Renal cortical epithelial cell (primary cell): ENCODE results near the gene XPO6. TPM values are rescaled to one million over a fixed set of nuclear protein-coding genes. Genes with fewer than 3 reads are reported as not detected.
A peak's percentile ranks its signal among the peaks of the same experiment; 100 is the strongest.

Experiments
- DNase-seq: peaks from one replicate; pipeline ENCODE4 v3.0.0-alpha.2; 2011; ENCODE audit warnings: low read depth
- total RNA-seq: library from RNA; depleted of rRNA; stranded (reverse); fragments of >200 nt; gene quantifications from 2 replicates; pipeline ENCODE4 v1.2.3, GENCODE V29; 2014

XPO6 gene
- total RNA-seq, 1 donor from 2014 or later, result 140 TPM

DNA sequence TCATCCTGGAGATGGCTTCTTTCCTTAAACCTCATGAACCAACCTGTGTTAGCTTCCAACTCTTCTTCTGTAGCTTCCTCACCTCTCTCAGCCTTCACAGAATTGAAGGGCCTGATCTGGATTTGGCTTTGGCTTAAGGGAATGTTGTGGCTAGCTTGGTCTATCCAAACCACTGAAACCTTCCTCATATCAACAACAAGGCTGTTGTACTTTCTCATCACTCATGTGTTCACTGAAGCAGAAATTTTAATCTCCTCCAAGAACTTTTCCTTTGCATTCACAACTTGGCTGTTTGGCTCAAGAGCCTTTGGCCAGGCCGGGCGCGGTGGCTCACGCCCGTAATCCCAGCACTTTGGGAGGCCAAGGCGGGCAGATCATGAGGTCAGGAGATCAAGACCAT, 95.9 kb downstream of the XPO6 start:
- DNase-seq, result peak; percentile 9

DNA sequence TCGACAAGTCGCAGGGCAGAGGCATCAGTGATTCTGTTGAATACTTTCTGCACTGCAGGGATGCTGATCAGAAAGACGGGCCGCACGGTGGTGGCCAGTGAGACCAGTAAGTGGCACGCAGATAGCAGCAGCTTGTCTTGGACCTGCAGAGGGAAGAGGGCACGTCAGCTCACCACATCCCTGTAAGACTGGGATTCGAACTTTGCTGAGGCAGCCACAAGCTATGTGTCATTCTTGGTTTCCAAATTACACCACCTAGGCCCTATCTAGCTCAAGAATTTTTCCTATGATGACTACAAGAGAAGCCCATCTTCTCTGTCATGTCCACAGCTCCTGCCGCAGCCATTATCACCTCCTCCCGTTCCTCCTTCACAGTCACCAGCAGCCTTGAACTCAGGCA, 98.9 kb downstream of the XPO6 start:
- DNase-seq, result no peak

DNA sequence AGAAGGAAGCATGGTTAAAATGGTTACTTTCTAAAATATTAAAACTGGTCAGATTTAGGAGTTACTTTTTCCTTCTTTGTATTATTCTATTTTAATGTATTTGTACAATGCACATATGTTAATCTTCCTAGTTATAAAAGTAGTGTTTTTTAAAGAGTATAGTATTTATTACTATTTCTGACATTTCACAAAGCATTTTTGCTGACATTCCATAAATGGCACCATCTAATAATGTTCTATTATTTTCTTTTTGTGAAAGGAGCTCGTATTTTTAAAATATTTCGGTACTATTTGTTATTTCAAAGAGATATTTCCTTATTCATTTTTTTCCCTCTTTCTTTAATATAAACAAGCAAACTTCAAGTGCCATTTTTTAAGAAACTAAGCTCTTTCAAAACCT, 100.8 kb downstream of the XPO6 start:
- DNase-seq, result no peak

DNA sequence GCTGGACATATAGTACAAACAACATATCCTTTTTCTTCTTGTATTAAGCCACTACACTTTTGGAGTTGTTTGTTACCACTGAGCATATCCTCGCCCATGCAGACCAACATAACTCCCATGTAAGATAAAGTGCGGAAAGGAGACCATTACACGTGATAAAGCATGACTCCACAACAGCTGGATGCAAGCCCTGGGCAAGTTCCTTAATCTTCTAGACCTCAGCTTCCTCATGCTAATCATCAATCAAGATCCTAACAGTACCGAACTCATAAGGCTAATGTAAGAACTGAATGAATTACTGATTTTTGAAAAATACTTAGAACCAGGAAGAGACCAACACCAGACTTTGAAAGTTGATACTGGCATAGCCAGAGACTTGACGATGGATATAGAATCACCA, 101.3 kb downstream of the XPO6 start:
- DNase-seq, result no peak

DNA sequence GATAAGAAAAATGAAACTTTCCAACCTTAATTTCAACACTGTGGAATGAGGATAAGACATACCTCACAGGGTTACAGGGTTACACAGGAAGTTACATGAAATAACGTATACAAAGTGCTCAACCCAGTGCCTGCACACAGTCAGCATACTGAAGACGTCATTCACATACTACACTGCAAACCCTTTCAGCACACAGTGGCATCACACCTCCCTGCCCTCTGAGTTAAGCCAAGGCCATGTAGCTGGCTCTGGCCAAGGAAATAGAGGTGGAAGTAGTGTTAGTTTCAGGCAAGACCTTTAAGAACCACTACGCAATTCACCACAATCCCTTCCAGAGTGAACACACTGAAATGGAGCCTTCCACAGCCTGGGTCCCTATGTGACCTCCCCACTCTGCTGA, 101.7 kb downstream of the XPO6 start:
- no peak for DNase-seq

DNA sequence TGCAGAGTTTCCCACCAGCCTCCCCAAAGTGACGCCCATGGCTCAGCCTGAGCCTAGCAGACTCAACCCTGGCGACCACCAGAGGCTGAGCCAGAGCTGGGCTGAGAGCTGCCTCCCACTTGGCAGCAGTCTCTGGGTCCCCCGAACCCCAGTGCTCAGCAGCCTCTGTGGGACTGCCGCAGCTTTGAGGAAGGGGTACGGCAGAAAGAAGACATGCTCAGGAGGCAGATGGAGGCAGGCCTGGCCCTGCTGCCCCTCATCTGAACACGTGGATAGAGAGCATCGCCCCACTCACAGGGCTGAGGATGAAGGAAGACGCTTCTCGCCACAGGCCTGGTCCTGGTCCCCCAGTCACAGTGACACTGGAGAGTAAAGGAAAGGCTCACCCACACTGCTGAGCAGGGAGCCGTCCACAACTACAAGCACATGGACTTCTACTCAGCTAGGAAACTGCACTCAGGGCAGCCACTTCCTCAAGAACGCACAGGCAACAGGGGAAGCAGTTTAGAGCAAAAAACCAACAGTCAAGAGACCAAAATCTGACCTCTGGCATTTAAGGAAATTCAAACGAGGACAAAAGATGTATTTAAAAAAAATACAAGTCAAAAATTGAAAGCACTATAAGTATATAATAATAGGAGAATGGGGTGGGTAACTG, 103.0 kb downstream of the XPO6 start:
- no peak for DNase-seq

DNA sequence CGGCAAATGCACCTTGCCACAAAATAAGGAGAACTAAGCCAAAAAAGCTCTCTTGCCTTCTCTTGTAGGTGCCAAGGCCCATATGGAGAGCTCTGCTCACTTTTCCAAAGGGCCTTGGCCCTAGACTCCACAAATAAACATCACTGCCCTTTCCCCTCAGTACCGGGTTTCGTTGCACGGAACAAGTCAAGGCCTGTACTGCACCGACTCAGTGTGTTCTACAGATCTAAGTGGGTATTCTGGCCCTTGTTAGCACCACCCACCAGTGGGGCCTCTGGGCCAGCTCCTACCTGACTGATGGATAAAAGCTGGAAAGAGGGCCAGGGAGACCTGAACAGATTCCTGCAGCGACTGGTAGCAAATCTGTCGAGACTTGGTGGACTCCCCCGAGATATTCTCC, 104.5 kb downstream of the XPO6 start:
- no peak for DNase-seq

DNA sequence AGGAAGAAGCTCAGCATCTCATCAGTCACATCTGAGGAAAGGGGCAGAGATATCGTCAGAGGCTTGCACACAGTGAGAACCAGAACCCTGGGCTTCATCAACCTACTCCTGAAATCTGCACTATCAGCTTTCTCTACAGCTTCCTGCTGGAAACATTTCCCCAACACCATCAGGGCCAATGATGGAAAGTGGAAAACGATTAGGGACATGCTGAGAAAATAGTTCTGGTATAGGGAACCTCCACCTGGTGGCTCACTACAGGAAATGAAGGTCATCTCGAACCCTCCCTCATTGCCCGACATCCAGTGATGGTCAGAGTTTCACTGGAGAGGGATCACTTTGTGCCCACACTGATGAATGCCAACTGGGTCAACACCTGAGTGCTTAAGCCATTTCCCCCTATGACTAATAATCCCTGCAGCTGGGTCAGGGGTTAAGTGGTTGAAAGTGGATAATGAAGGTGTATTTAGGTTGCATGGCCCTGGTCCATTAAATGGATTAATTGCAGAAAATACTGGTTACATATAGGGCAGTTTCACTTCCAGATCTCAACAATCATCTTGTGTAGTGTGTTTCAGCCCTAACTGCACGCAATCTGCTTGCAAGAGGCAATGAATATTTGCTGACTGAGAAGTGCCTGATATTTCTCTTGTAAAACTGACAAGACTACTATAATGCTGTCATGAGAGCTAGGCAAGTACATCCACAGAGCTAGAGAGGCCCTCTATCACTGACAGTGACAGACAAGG, 105.1 kb downstream of the XPO6 start:
- peak; percentile 31 for DNase-seq

DNA sequence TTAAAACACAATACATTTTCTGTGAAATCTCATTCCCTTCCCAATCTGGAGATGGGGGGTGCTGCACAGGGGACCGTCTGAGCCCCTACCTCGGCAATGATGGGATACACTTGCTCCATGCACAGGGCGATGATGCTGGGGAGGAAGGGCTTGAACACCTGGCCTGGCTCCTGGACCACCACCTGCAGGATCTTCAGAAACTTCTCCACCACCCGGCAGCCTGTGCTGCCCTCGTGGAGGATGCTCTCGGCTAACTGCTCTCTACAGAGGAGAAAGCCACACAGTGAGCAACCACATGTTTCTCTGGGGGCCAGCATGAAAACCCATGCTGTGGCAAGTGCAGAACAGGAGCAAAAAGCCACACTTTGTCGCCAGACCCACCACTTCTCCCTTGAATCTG, 105.8 kb downstream of the XPO6 start:
- no peak for DNase-seq

DNA sequence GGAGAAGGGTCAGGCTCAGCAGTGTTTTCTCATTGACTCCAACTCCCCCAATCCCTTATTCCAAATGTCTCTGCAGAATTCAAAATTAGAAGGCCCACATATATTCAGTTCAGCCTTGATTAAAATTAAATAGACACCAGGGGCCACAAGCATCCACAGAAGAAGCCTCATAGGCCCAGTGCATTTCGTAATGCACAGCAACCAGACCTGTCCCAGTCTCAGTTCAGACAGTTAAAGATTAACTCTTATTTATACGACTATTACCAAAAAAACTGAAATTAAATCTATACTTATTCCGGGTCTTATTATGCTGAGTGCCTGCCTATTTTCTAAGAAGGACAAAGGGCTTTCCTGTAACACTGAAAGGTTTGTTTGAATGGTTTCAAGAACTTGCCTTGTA, 106.5 kb downstream of the XPO6 start:
- DNase-seq, result no peak

DNA sequence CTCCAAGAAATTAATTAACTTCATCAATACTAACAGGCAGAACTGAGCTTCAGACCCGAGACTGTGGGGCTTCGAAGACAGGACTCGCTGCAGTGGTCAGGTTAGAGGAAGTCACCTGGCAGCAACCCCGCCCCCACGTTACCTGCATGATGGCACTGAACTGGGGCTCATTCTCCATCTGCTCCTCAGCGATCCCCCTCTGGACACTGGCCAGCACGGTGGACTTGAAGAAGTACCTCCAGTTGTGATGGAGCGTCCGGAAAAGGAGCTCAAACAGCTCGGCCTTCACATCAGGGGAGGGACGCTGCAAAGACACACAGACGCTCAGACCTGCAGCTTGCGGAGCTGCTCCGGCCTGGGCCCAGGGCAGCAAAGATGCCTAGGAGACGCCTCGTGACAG, 107.4 kb downstream of the XPO6 start:
- DNase-seq, result no peak

DNA sequence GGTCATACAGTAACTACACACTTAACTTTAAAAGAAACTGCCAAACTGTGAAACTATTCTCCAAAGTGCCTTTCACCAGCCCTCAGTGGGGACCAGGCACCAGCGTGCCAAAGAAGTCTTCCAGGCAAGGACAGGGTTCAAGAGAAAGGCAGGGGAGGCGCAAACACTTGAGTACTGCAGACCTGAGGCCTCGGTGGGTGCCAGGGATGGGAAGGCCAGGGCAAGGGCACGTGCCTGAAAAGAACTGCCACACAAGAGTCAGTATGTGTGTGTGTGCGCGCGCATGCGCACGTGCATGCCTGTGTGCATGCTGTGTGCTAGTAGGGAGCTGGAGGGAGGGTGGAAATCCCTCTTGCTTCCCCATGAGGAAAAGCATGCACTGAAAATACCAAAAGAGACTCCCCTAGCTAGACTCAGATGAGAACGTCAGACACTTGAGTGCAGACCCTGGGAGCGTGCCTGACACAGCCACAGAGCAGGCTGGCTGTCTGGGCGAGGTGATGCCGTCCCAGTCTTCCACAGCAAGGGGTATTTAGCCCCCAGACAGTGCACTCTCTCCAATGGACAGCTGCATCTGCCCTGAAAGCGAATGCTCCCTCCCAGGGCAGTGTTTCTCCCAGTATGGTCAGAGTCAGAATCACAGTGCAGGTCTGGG, 108.1 kb downstream of the XPO6 start:
- DNase-seq, result no peak

DNA sequence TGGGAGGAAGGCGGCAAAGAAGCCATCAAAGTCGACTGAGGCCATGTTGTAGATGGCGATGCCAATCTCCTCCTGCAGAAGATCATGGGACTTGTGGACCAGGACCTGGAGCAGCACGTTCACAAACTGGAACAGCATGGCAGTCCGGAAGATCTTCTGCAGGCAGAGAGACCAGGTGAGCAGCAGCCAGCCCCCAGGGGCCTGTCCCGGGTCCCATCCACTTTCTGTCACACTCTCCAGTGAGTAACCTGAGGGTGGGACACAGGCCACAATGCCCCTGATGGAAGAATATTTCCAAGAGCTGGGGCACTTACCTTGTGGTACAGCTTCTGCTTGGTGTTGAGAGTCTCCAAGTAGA, 110.3 kb downstream of the XPO6 start:
- DNase-seq, result no peak

DNA sequence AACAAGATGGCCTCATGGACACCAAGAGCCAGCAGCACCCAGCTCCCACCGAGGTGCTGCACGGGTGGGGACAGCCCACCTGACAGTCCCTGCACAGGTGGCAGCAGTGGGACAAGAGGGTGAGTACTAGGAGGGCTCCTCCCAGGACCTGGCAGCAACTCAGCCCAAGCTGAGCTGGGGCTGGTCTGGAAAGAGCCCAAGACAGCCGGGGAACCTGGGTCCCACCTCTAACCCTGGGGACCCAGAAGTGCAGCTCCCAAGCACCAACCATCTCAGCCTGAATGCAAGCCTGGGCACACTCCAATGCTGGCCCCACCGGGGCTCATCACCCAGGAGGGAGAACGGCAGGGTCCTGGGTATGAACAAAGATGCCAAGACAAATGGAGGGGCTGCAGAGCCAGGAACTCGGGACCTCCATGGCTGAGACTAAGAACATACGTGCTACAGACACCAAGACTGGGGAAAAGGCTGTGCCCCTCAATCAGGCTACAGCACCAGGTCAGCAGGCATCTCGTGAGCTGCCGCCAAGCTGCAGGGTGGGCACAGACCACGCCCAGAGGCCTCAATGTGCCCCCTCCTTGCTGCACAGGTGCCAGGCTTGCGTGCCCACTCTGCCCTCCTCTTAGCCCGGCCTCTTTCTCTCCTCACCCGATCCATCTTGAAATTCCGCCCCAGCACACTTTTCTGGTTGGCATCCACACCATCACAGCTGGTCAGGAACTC, 110.8 kb downstream of the XPO6 start:
- no peak for DNase-seq

DNA sequence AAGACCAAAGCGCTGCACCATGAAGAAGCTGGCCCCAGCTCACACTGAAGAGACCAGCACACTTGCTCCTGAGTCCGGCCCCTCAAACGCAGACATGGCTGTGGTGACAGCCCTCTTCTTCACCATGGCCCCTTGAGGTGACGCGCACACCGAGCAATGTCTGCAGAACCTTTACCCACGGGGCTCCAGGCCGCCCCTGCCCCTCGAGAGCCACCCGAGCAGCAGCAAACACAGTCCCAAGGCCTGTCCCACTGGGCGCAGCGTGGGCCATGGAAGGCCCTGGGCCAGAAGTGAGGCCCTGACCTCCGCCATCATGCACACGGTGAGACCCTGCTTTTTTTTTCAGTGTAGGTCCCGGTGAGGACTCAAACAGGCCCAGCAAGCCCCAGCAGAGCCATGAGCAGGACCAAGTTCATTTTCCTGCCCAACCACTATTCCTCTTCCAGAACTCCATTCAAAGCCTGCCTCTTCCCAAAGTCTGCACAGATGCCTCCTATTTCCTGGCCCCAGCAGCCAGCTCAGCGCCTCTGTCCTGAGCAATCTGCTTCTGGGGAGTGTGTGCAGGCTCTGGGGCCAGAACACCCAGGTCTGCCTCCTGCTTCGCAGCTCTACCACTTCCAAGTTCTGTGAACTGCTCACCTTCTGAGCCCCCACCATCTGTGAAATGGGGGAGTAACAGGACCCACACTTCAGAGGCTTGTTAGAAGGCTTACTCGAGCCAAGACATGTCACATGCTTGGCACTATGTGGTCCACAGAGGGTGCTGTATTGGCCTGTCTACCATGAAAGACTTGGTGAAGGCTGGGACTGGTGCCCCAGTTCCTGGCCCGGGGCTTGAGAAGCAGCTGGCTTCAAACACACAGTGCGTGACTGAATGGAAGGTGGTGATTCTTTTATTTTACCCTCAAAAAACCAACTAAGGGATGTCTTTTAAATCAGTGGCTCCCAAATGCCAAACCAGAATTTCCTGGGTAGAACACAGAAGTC, 112.5 kb downstream of the XPO6 start:
- DNase-seq, result no peak

DNA sequence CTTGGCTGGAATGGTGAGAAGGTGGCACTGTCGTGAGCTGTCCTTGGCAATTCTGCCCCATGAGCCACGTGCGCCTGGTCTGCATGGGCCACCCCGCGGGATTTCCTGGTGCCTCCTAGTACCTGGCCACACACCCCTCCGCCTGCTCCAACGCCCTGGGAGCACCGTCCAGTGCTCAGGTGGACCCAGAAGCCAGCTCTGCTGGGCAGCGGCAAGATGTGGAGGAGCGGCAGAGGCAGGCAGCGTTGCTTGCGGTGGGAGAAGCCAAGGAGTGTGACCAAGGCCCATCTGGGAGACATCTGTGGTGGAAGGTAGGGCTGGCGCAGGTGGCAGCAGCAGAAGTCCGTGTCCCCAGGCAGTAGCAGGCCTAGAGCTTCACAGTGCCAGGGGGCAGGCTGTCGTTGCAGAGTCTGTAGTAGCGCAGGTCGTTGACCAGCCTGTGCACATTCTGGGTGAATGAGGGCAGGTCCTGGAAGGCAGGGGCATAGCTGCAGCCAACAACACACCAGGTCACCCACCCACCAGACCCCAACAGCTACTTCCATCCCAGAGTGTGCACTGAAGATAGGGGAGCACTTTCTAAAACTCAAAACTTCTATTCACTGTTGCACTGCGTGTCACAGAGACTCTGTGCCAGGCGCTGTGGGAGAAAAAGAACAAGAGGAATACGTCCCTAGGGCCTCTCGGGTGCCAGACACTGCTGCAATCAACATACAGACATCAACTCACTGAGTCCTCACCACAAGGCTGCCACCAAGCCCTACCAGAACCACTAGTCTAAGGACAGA, 113.4 kb downstream of the XPO6 start:
- no peak for DNase-seq

DNA sequence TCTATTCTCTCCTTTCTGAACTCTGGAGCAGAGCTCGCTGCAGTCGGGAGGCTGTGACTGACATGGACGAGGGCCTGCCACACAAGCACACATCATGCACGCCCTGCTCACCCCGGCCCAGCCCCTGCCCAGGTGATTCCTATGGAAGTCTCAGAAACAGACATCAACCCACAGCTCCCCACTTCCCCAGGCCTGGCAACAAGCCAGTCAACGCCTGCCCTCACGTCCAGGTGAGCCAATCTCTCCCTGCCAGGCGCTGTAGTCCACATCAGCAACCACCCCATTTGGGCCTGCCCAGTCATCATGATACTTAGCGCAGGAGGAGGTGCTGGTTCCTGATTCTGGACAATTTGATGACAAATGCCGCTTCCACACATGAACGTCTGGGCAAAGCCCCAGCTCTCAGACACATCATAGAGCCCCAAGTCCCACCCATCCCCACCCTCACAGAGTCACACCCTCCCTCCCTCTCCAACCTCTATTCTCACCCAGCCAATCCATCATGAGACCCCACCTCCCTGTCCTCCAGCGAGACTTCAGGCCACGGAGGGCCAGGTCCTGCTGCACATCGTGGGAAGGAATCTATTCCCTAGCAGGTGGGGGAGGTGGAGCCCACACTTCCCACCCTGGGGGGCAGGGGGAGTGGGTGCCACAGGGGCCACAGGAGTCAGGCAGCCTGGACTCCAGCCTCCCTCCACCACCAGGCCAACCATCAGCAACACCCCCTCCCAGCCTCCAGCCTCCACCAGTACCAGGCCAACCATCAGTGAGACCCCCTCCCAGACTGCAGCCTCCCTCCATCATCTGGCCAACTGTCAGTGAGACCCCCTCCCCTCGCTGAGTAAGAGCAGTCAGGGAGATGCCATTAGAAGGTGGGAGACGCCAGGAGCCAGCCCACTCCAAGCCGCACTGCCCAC, 114.5 kb downstream of the XPO6 start:
- no peak for DNase-seq

DNA sequence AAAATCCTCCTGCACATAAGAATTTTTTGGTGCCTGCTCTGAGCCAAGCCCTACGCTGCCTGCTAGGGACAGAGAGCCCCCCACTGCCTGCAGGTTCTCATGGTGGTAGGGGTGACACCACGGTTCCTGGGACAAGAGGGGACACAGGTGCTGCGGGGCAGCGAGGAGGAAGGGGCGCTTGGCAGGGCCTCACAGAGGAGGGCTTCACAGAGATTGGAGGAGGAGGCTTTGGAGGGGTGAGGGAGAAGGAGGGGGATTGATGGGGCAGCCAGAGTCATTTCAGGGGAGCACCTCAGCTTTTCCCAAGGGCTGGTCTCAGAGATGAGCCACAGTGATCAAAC, 118.4 kb downstream of the XPO6 start:
- no peak for DNase-seq

DNA sequence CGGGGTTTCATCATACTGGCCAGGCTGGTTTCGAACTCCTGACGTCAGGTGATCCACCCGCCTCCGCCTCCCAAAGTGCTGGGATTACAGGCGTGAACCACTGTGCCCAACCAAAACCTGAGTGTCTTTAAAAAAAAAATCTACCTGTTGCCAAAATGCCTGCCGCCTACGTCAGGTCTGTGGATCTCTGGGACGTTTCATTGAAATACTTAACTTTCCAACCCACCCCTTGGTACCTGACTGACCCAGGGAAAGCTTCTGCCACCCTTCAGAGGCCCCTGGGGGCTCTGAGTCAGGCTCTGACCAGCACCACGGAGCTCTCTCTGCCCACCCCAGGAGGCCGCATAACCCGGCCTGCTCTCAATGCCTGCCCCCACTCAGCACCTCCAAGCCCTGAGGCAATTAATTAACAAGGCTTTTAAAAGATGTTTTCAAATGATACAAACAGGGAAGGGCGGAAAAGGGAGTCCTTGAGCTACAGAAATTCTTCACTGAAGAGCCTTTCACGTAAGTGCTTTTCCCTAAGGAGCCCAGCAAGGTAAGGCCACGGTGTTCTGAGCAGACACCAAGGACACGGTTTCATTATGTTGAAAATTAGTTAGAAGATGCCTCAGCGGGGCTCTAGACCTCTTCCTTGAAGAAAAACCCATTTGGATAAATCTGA, 118.9 kb downstream of the XPO6 start:
- DNase-seq, result peak; percentile 12
